Heart left ventricle (tissue), 16 donors: ENCODE results near the gene FUOM. TPM values are rescaled to one million over a fixed set of nuclear protein-coding genes. Genes with fewer than 3 reads are reported as not detected.

Experiments
- ATAC-seq, 4 donors: fragments of 200-7000 bp; cut with Tn5 transposase; one replicate each; pipeline ENCODE4 v1.9.1; 2020 to 2022; ENCODE audit warnings: moderate library complexity in 4 of 4, mild to moderate bottlenecking in 3 of 4, moderate number of reproducible peaks in 1 of 4
- DNase-seq, 5 donors: peaks; one replicate each; pipeline ENCODE4 v3.0.0-alpha.2; 2020
- H3K27ac ChIP-seq, 12 donors: fragments of 200-600 bp; sonication (generic) in 4 of 12; one replicate each; pipeline versions ENCODE4 v1.5.0 to v1.8.0; 2016 to 2022; ENCODE audit warnings: mild to moderate bottlenecking in 2 of 12
- H3K27me3 ChIP-seq, 9 donors: fragments of 200-600 bp; sonication (generic) in 2 of 9; one replicate each; pipeline versions ENCODE4 v1.5.1 to v1.8.0; 2016 to 2022; ENCODE audit warnings: mild to moderate bottlenecking in 3 of 9
- H3K36me3 ChIP-seq, 9 donors: fragments of 200-600 bp; sonication (generic) in 2 of 9; one replicate each; pipeline versions ENCODE4 v1.5.0 to v1.8.0; 2018 to 2022; ENCODE audit warnings: mild to moderate bottlenecking in 2 of 9
- H3K4me1 ChIP-seq, 12 donors: fragments of 200-600 bp; sonication (generic) in 4 of 12; one replicate each; pipeline versions ENCODE4 v1.5.0 to v1.8.0; 2016 to 2022; ENCODE audit warnings: mild to moderate bottlenecking in 3 of 12
- H3K4me3 ChIP-seq, 12 donors: fragments of 200-600 bp; sonication (generic) in 4 of 12; one replicate each; pipeline versions ENCODE4 v1.5.0 to v1.8.0; 2017 to 2022; ENCODE audit warnings: mild to moderate bottlenecking in 9 of 12, moderate library complexity in 4 of 12
- H3K9me3 ChIP-seq, 12 donors: fragments of 200-600 bp; sonication (generic) in 4 of 12; one replicate each; pipeline versions ENCODE4 v1.5.0 to v1.8.0; 2016 to 2022; ENCODE audit warnings: mild to moderate bottlenecking in 1 of 12
- POLR2A ChIP-seq, 2 donors: fragments of 450-650 bp; IDR thresholded peaks; one replicate each; pipeline ENCODE4 v1.6.1; 2017; ENCODE audit warnings: antibody characterized with exemption in 2 of 2, mild to moderate bottlenecking in 2 of 2, moderate library complexity in 2 of 2
- WGBS, 4 donors: extraction: QIAGEN DNeasy Blood & Tissue Kit in 2 of 4; methylation state at CpG; one replicate each; pipeline versions ENCODE4 v1.1.5 to v1.1.7; 2013 to 2018; 5-methylcytosine and 5-hydroxymethylcytosine counted together
- intact Hi-C, 10 donors: fragments of 100-400 bp; cut with DNase I; formaldehyde crosslinking; loops; one replicate each; pipeline versions ENCODE4 v1.11.1 to v1.14.2; 2022
- polyA plus RNA-seq, 2 donors: library from polyadenylated mRNA; stranded (reverse); fragments of 200-250 nt; gene quantifications; one replicate each; pipeline ENCODE4 v1.2.3, GENCODE V29; 2013
- total RNA-seq, 9 donors: library from RNA; depleted of rRNA in 2 of 9; stranded (reverse); fragments of >200 nt in 2 of 9; fragmentation: NEBNext Ultra II Directional in 3 of 9; extraction: Animal tissue kit (Norgen Biotek cat#: 25700) in 3 of 9; gene quantifications; one replicate each; pipeline versions ENCODE4 v1.1.0 to v1.2.4, GENCODE V29; 2016 to 2023
- TF ChIP-seq, protein P1 (sequence below), 12 donors: fragments of 200-600 bp; sonication (generic) in 4 of 12; IDR thresholded peaks; one replicate each; pipeline versions ENCODE4 v1.5.0 to v1.8.0; 2018 to 2022; ENCODE audit warnings: antibody characterized with exemption in 12 of 12, mild to moderate bottlenecking in 5 of 12
- donor health status: ischemic (EF 13 %, LVEDD 7.1; RV severe dilation, severe dysfunction).
- donor health status: healthy with polysubstance abuse.
- donor health status: DM: no; HTN: yes; CAD: no.
- donor health status: DM: no; HTN: no; CAD: no.
- donor health status: ischemic (EF 25% LVEDD 6.9; RV normal size, moderate dysfunction).
- donor health status: ischemic (EF 25% LVEDD 5.7; RV mildly dilated, moderate dysfunction).
- donor health status: healthy.
- donor health status: DM: yes; HTN: yes; CAD: no.
- donor health status: ischemic (EF 35%, LVEDD 5.7; RV mildly dilated, moderate dysfunction).
- donor health status: nonischemic (EF 11% LVEDD 7.7; RV severe dilation, severe dysfunction).
- donor health status: DM: yes; HTN: yes; CAD: no.
- donor health status: PGD.
- donor health status: ischemic (EF 29% LVEDD 5.4; RV normal size, mild dysfunction).
- donor health status: nonischemic (EF 23%, LVEDD 6.1; RV moderate dilation, normal function).

FUOM gene
- total and polyA plus RNA-seq, 11 donors, result 4.3 to 24.1 (median 8.4) TPM

DNA sequence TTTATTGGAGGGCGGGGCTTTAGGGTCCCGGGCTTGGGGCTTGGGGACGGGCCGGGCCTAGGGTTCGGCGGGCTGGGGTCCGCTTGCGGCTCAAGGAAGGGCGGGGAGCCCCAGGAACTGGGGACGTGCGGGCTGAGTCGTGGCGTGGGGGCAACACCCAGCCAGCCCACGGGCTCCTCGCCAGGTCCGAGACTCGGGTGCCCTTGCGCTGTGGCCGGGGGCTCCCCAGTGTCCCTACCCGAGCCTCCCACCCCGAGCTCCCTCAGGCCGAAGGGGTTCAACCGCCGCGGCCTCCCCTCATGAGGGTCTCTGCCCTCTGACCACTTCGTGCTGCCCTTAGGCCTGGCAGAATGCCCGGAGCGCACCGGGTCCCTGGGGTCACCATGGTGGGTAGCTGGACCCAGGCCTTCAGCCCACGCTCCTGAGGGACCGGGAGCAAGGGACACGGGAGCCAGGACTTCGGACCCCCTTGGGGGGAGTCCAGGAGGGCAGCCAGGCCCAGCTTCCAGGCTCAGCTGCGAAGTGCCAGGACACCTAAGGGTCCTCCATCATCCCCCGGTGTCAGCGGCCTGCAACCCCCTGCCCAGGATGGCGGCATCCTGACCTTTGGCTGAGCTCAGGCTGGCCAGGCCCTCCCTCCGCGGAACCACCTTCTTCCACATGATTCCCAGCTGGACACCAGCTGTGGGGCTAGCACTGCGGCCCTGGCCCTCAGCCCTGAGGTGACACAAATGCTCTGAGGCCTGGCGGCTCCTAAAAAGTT, 524 bp upstream of the FUOM start:
- TF ChIP-seq, protein P1, sequence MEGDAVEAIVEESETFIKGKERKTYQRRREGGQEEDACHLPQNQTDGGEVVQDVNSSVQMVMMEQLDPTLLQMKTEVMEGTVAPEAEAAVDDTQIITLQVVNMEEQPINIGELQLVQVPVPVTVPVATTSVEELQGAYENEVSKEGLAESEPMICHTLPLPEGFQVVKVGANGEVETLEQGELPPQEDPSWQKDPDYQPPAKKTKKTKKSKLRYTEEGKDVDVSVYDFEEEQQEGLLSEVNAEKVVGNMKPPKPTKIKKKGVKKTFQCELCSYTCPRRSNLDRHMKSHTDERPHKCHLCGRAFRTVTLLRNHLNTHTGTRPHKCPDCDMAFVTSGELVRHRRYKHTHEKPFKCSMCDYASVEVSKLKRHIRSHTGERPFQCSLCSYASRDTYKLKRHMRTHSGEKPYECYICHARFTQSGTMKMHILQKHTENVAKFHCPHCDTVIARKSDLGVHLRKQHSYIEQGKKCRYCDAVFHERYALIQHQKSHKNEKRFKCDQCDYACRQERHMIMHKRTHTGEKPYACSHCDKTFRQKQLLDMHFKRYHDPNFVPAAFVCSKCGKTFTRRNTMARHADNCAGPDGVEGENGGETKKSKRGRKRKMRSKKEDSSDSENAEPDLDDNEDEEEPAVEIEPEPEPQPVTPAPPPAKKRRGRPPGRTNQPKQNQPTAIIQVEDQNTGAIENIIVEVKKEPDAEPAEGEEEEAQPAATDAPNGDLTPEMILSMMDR (IDR thresholded peaks at IDR 0.05), result no peak
- no peak for TF ChIP-seq POLR2A (IDR thresholded peaks at IDR 0.05)
- Histone ChIP-seq H3K27ac (peak overlapping the region in 9 of 12 donors; percentile 9 to 78 (median 42)), H3K4me3 (peak overlapping the region in 1 of 12 donors; percentile 80), H3K36me3 (peaks cover 0 to 21% (median 18%) of the 10 kb centered on the region in 9 donors), H3K4me1 (peaks cover 3 to 21% (median 13%) of the 10 kb centered on the region in 12 donors), H3K9me3 (peaks cover 0 to 4% (median 0%) of the 10 kb centered on the region in 12 donors), H3K27me3 (no peaks in the 10 kb centered on the region)
- intact Hi-C loops, result no loop called here
- DNase-seq, result peak in 2 of 5 donors; percentile 64 to 74
- ATAC-seq, result peak; percentile 15 to 63 (median 47)
- WGBS, 4 donors, result 72 to 80% (median 78%) methylated on average over 24 to 41 of the region's 41 CpGs

DNA sequence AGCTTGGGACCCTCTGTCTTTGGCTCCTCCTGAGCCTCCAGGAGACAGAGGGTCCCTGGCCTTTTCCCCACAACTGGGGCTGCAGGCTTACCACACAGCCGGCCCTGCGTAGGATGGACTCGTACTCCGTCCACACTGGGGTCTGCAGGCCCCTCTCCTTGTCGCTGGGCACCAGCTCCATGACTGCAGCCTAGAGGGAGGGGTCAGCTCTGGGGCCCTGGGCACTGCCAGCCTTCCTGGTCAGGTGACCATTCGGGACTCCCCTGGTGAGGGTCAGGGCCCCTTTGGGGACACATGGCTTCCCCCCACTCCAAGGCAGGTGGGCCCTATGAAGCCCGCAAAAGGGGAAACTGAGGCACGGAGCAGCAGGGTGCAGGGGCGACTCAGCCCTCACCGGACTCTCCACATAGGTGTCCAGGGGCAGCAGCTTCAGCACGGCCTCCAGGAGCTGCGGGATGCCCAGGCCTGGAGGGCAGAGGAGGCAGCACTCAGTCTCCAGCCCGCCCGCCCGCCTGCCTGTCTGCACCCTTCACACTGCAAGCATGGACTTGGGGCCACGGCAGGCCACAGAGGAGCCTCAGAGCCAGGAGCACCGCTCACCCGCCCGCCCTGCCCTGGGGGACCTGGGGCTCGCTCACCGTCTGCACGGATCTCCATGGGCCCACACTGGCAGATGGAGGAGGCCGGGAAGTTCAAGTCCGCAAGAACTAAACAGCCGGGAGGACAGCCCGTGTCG, 1.1 kb downstream of the FUOM start:
- WGBS, 4 donors, result 43 to 53% (median 49%) methylated on average over 10 to 27 of the region's 27 CpGs
- peak overlapping the region in 6 of 12 donors; percentile 68 to 84 (median 74) for H3K27ac ChIP-seq

DNA sequence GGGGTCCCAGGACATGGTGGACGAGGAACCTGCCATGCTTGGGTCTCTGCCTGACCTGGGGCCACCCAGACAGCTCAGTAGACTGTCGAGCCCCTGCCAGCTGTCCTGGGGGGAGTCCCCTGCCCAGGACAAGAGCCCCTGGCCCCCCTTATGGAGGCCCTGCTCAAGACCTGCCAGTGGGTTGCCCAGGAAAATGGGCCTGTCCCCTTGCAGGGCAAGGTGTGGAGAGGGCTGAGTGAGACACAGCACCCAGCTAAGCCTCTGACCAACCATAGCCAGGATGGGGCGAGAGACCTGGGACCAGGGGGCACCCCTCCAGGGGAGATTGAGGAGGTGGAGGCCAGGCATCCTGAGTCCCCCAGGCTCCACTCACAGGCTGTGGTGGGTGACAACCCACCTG, 1.8 kb downstream of the FUOM start:
- Histone ChIP-seq H3K9me3 (peaks cover 0 to 3% (median 0%) of the 10 kb centered on the region in 12 donors), H3K4me1 (peaks cover 3 to 21% (median 13%) of the 10 kb centered on the region in 12 donors), H3K36me3 (peaks cover 0 to 5% (median 0%) of the 10 kb centered on the region in 9 donors), H3K27me3 (no peaks in the 10 kb centered on the region), H3K27ac (no peak overlapping the region), H3K4me3 (no peak overlapping the region)
- ATAC-seq, result no peak
- TF ChIP-seq, protein P1 (IDR thresholded peaks at IDR 0.05), result no peak
- no peak for TF ChIP-seq POLR2A (IDR thresholded peaks at IDR 0.05)
- DNase-seq, result peak in 1 of 5 donors; percentile 56
- WGBS, 4 donors, result 96 to 100% (median 97%) methylated on average over 1 to 3 of the region's 3 CpGs; no CpG with 5 or more reads in 1 of the 4 donors
- intact Hi-C loops, result no loop called here

More for the DNA sequence above, 1.1 kb downstream of the FUOM start:
- H3K4me1 ChIP-seq, result peaks cover 3 to 21% (median 13%) of the 10 kb centered on the region in 12 donors
- peaks cover 0 to 5% (median 2%) of the 10 kb centered on the region in 9 donors for H3K36me3 ChIP-seq
- H3K9me3 ChIP-seq, result peaks cover 0 to 4% (median 0%) of the 10 kb centered on the region in 12 donors
- intact Hi-C loops, result no loop called here
- DNase-seq (peak in 1 of 5 donors; percentile 66), ATAC-seq (no peak)
- H3K4me3 ChIP-seq, result peak overlapping the region; percentile 47 to 85 (median 66)
- no peaks in the 10 kb centered on the region for H3K27me3 ChIP-seq
- TF ChIP-seq POLR2A (IDR thresholded peaks at IDR 0.05), result no peak
- TF ChIP-seq, protein P1 (IDR thresholded peaks at IDR 0.05), result no peak

DNA sequence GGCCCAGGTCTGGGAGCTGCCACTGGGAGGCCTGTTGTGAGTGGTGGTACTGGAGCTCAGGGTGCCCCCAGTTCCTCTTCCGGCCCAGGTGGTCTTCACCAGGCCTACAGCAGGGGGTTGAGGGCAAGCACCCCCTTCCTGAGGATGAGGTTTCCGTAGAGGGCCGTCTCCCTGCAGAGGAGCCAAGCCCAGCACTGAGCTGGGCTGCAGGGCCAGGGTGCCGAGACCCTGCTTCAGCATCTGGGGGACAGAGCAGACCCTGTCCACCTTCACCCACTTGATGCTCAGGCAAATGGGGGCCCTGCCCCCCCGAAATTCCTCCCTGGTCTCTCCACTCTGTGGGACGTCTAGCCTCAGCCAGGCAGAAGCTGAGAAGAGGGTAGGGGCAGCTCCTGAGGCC, 2.6 kb downstream of the FUOM start:
- Histone ChIP-seq H3K4me1 (peaks cover 3 to 21% (median 13%) of the 10 kb centered on the region in 12 donors), H3K36me3 (peaks cover 0 to 5% (median 0%) of the 10 kb centered on the region in 9 donors), H3K27me3 (peaks cover 0 to 4% (median 0%) of the 10 kb centered on the region in 9 donors), H3K9me3 (no peaks in the 10 kb centered on the region), H3K4me3 (no peak overlapping the region), H3K27ac (no peak overlapping the region)
- no peak for ATAC-seq
- intact Hi-C loops, result no loop called here
- peak in 1 of 5 donors; percentile 42 for DNase-seq
- TF ChIP-seq, protein P1 (IDR thresholded peaks at IDR 0.05), result no peak
- no peak for TF ChIP-seq POLR2A (IDR thresholded peaks at IDR 0.05)
- 93 to 100% (median 97%) methylated on average over 2 to 6 of the region's 6 CpGs for WGBS, 4 donors
